ENCODE results near the gene SETD2. TPM values are rescaled to one million over a fixed set of nuclear protein-coding genes. Genes with fewer than 3 reads are reported as not detected.

SETD2 gene
- total and polyA plus RNA-seq, 9 of the 15 experiments (the other 6 are each of a cell fraction or from before 2014, with no cell fraction given): 8.2 to 44.0 (median 33.6) TPM

DNA sequence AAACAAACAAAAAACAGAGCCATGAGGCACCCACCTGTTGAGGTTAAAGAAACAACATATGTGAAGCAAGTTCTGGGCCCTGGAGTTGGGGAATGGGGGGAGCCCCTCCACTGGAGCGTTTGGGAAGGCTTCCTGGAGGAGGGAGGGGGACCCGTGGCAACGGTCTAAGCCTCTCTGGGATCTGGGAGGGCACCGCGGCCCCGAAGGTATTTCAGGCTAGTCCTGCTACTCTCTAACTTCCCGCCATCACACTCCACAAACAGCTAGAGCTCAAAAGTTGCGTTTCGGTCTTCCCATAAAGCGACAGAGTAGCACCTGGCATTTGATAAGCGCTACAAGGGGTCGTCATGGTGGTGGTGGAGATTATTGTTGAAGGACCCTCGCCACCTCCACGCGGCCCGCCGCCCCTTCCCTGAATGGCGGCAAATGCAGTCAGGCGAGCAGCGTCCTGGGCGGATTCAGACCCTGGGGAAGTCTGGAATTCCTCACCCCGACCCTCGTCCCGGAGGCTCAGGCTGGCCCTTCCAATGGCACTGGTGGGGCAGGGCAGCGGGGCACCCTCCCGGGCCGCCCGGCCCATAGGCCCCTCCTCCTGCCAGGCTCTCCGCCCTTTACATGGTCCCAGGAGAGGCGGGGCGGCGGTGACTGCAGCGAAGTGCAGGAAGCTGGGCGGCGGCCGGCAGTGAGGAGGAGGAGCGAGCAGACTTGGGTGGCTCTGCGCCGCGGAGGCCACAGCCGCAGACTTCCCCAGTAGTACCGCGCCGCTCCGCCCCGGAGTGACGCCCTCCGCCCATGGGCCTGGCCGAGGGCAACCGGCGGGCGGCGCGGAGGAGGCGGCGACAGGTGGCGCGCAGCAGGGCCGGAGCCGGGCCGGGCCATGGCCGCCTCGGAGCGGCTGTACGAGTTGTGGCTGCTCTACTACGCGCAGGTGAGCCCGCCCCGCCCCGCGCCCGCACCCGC, 184.6 kb downstream of the SETD2 start, which contains the start of gene NBEAL2 (continued):
- TF ChIP-seq, protein P1, sequence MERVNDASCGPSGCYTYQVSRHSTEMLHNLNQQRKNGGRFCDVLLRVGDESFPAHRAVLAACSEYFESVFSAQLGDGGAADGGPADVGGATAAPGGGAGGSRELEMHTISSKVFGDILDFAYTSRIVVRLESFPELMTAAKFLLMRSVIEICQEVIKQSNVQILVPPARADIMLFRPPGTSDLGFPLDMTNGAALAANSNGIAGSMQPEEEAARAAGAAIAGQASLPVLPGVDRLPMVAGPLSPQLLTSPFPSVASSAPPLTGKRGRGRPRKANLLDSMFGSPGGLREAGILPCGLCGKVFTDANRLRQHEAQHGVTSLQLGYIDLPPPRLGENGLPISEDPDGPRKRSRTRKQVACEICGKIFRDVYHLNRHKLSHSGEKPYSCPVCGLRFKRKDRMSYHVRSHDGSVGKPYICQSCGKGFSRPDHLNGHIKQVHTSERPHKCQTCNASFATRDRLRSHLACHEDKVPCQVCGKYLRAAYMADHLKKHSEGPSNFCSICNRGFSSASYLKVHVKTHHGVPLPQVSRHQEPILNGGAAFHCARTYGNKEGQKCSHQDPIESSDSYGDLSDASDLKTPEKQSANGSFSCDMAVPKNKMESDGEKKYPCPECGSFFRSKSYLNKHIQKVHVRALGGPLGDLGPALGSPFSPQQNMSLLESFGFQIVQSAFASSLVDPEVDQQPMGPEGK (CRISPR knock-in tag; IDR thresholded peaks at IDR 0.05; ENCODE audit: borderline replicate concordance): no peak
- TF ChIP-seq EP300 (IDR thresholded peaks at IDR 0.05; ENCODE audit: low read length) (0 out of 2 replicates have a peak, but pooled peaks have one; percentile 25), MYNN (IDR thresholded peaks at IDR 0.05) (peak; percentile 78; the same call in 1 of the 2 replicates), MYNN (CRISPR knock-in tag; IDR thresholded peaks at IDR 0.05) (no peak), CXXC5 (CRISPR knock-in tag; IDR thresholded peaks at IDR 0.05) (peak; percentile 89), OTX1 (CRISPR knock-in tag; IDR thresholded peaks at IDR 0.05) (0 out of 2 replicates have a peak, but pooled peaks have one; percentile 36), HDAC1 (IDR thresholded peaks at IDR 0.05) (peak in 1 of 2 experiments; percentile 62; a peak in 2 of 4 replicates), RAD21 (CRISPR knock-in tag; conservative IDR thresholded peaks at IDR 0.05 in 1 of 2, IDR thresholded peaks at IDR 0.05 in 1 of 2) (peak in 1 of 2 experiments; percentile 53; a peak in 3 of 4 replicates), MAFG (tag; conservative IDR thresholded peaks at IDR 0.05) (no peak), SIN3A (IDR thresholded peaks at IDR 0.05; ENCODE audit: borderline replicate concordance in 2 of 2, control insufficient read depth in 1 of 2, low read depth in 2 of 2, low read length in 2 of 2) (peak; percentile 63 to 71; a peak in 2 of 4 replicates), POLR2AphosphoS5 (IDR thresholded peaks at IDR 0.05; ENCODE audit: control insufficient read depth, insufficient read depth, low read depth, low read length) (peak; percentile 80), MBD2 (IDR thresholded peaks at IDR 0.05; ENCODE audit: borderline replicate concordance, low read depth) (peak; percentile 53; the same call in 1 of the 2 replicates), SETDB1 (IDR thresholded peaks at IDR 0.05; ENCODE audit: low read length) (peak; percentile 49), RBM25 (IDR thresholded peaks at IDR 0.05; ENCODE audit: low read depth, low read length, severe bottlenecking) (peak; percentile 100)
- TF ChIP-seq, protein P2, sequence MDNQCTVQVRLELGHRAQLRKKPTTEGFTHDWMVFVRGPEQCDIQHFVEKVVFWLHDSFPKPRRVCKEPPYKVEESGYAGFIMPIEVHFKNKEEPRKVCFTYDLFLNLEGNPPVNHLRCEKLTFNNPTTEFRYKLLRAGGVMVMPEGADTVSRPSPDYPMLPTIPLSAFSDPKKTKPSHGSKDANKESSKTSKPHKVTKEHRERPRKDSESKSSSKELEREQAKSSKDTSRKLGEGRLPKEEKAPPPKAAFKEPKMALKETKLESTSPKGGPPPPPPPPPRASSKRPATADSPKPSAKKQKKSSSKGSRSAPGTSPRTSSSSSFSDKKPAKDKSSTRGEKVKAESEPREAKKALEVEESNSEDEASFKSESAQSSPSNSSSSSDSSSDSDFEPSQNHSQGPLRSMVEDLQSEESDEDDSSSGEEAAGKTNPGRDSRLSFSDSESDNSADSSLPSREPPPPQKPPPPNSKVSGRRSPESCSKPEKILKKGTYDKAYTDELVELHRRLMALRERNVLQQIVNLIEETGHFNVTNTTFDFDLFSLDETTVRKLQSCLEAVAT (IDR thresholded peaks at IDR 0.05): 0 out of 4 replicates have a peak, but pooled peaks have one; percentile 14 to 27
- TF ChIP-seq, protein P3, sequence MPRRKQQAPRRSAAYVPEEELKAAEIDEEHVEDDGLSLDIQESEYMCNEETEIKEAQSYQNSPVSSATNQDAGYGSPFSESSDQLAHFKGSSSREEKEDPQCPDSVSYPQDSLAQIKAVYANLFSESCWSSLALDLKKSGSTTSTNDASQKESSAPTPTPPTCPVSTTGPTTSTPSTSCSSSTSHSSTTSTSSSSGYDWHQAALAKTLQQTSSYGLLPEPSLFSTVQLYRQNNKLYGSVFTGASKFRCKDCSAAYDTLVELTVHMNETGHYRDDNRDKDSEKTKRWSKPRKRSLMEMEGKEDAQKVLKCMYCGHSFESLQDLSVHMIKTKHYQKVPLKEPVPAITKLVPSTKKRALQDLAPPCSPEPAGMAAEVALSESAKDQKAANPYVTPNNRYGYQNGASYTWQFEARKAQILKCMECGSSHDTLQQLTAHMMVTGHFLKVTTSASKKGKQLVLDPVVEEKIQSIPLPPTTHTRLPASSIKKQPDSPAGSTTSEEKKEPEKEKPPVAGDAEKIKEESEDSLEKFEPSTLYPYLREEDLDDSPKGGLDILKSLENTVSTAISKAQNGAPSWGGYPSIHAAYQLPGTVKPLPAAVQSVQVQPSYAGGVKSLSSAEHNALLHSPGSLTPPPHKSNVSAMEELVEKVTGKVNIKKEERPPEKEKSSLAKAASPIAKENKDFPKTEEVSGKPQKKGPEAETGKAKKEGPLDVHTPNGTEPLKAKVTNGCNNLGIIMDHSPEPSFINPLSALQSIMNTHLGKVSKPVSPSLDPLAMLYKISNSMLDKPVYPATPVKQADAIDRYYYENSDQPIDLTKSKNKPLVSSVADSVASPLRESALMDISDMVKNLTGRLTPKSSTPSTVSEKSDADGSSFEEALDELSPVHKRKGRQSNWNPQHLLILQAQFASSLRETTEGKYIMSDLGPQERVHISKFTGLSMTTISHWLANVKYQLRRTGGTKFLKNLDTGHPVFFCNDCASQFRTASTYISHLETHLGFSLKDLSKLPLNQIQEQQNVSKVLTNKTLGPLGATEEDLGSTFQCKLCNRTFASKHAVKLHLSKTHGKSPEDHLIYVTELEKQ (CRISPR knock-in tag; IDR thresholded peaks at IDR 0.05): no peak
- TF ChIP-seq, protein P4, sequence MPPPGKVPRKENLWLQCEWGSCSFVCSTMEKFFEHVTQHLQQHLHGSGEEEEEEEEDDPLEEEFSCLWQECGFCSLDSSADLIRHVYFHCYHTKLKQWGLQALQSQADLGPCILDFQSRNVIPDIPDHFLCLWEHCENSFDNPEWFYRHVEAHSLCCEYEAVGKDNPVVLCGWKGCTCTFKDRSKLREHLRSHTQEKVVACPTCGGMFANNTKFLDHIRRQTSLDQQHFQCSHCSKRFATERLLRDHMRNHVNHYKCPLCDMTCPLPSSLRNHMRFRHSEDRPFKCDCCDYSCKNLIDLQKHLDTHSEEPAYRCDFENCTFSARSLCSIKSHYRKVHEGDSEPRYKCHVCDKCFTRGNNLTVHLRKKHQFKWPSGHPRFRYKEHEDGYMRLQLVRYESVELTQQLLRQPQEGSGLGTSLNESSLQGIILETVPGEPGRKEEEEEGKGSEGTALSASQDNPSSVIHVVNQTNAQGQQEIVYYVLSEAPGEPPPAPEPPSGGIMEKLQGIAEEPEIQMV (tag; conservative IDR thresholded peaks at IDR 0.05; ENCODE audit: low read depth): no peak
